Skin epidermis (tissue), 12 donors: ENCODE measurements around the gene KNOP1.

Source experiments
- H3K27ac ChIP-seq, 21 experiments: fragments of 200-600 bp; sonication (generic) in 11 of 21; one replicate each; pipeline ENCODE4 v1.5.0; 2020; ENCODE audit warnings: mild to moderate bottlenecking in 3 of 21, inconsistent platforms in 2 of 21, moderate library complexity in 2 of 21
- H3K4me3 ChIP-seq, 7 experiments: fragments of 200-600 bp; sonication (generic) in 2 of 7; one replicate each; pipeline ENCODE4 v1.5.0; 2020; ENCODE audit warnings: inconsistent platforms in 2 of 7, mild to moderate bottlenecking in 2 of 7, moderate library complexity in 1 of 7

KNOP1 gene

DNA sequence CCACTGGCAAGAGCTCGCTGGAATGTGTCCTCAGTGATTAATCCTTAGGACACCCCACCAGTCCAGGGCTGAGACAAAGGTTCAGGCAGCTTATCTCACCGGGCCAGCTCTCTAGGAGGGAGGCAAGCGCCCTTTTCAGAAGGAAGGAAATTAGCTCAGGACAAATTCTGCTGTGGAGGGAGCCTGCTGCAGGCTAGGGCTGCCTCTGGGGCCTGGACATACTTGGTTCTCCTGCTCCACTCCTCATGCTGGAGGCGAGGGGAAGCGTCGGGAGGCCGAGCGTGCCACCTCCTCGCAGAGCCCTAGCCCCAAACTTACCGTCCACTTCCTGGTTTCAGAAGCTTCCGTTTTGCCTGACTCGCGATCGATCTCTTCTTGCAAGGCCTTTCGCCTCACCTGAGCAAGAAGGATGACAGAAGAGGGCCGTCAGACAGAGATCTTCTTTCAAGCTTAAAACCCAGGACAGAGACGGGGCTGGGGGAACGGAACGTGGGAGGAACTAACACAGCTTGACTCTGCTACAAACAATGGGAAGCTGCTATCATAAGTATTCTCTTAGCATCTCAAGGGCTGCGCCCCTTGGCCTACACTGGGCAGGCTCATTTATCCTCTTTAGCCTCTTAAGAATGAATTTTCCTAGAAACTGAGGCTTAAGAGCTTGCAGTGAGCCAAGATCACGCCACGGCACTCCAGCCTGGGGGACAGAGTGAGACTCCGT lies 7.7 kb downstream of the KNOP1 start:
- no peak overlapping the region for H3K4me3 ChIP-seq
- H3K27ac ChIP-seq: peak overlapping the region in 1 of 21 experiments; percentile 28

GRCh38 chr16:19709381-19710136 lies 8.5 kb downstream of the KNOP1 start:
- H3K27ac ChIP-seq: peak overlapping the region in 3 of 21 experiments; percentile 19 to 60 (median 24)
- no peak overlapping the region for H3K4me3 ChIP-seq

GRCh38 chr16:19708296-19709205 lies 9.5 kb downstream of the KNOP1 start:
- peak overlapping the region in 7 of 21 experiments; percentile 19 to 60 (median 42) for H3K27ac ChIP-seq
- no peak overlapping the region for H3K4me3 ChIP-seq

DNA sequence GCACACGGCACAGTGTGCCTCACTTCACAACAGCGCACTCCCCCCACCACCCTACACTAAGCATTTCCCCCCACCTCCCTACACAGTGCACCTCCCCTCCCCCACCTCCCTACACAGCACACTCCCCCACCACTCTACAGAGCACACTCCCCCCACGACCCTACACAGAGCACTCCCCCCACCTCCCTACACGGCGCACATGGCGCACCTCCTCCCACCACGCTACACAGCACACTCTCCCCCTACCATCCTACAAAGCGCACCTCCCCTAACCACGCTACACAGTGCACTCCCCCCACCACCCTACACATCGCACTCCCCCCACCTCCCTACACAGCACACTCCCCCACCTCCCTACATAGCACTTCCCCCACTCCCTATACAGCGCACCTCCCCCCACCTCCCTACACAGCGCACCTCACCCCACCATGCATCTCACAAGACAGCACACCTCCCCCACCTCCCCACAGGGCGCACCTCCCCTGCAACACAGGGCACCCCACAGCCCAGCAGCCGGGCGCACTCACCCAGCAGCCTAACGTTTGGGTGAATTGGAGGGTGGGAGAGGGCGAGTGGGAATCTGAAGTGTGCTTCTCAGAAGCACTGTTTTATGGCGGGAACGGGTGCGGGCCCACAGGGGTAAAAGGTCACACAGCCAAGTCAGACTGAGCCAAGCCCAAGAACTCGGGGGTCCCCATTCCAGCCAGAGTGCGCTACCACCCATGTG lies 10.3 kb downstream of the KNOP1 start:
- peak overlapping the region in 3 of 21 experiments; percentile 23 to 60 (median 52) for H3K27ac ChIP-seq
- H3K4me3 ChIP-seq: no peak overlapping the region

DNA sequence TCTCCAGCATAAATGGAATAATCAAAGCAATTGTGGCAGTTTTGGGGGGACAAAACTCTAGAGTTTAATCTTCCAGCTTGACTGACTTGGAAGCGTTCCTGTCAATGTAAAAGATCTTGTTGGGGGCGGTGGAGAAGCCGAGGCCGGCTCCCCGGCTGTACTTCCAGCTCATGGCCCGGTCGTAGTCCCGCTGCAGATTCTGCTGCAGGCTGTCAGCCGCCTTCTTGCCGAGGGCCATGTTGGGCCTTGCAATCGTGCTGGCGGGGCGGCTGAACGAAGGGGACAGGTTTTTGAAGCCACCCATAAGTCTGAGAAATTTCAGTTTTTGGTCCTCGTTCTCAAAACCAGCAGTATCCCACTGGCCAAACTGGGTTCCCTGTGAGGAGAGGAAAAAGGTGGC lies 11.2 kb downstream of the KNOP1 start:
- no peak overlapping the region for H3K27ac ChIP-seq

DNA sequence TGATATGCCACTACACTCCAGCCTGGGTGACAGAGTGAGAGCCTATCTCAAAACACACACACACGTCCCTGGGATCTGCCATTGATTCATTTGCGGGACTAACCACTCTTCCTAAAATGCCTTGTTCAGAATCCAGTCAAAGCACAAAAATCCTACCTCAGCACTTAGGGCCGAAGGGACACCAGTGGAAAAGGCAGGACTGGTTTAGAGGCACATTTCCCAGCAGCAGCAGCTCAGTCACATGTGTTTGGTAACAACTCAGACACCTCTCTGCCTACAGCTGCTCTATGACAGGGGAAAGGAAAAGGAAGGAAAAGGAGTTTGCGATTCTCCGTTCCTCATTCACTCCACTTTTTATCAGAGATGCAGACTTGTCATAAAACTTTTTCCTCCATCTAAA lies 12.2 kb downstream of the KNOP1 start:
- H3K27ac ChIP-seq: peak overlapping the region in 7 of 21 experiments; percentile 28 to 80 (median 45)
- no peak overlapping the region for H3K4me3 ChIP-seq

More for the DNA sequence above, 11.2 kb downstream of the KNOP1 start:
- no peak overlapping the region for H3K4me3 ChIP-seq

- no peak overlapping the region for H3K4me3 ChIP-seq
- peak overlapping the region in 14 of 21 experiments; percentile 1 to 83 (median 52) for H3K27ac ChIP-seq
Measured at GRCh38 chr16:19705146-19705501, 12.9 kb downstream of the KNOP1 start.

GRCh38 chr16:19704321-19705145 lies 13.5 kb downstream of the KNOP1 start:
- Histone ChIP-seq H3K4me3 (no peak overlapping the region), H3K27ac (peak overlapping the region in 18 of 21 experiments; percentile 6 to 83 (median 52))

- H3K27ac ChIP-seq: peak overlapping the region in 15 of 21 experiments; percentile 6 to 83 (median 49)
Measured at GRCh38 chr16:19703172-19703889, 14.7 kb downstream of the KNOP1 start.

GRCh38 chr16:19701091-19701490 lies 16.9 kb downstream of the KNOP1 start:
- Histone ChIP-seq H3K27ac (peak overlapping the region in 9 of 21 experiments; percentile 14 to 83 (median 49)), H3K4me3 (no peak overlapping the region)

More at GRCh38 chr16:19703172-19703889, 14.7 kb downstream of the KNOP1 start:
- H3K4me3 ChIP-seq: no peak overlapping the region

DNA sequence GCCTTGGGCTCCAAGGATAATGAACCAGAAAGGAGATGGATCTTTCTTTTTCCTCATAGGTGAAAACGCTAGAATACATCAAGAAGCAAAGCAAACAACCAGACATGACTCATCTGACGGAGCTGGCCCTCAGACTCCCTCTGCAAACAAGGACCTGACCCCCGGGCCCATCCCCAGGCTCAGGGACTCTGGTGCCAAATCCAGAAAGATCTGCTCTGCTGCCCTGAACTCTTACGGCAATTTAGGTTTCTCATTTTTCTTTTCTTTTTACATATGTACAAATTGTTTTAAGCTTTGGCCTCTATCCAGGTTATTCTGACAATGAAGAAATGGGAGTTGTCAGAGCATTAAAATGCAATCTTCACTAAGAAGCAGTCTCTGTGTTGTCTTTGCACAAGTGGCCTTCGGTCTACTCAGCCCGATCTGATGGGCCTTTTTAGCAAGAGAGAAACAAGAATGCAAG lies 17.7 kb downstream of the KNOP1 start:
- H3K27ac ChIP-seq: peak overlapping the region in 11 of 21 experiments; percentile 16 to 84 (median 49)
- H3K4me3 ChIP-seq: no peak overlapping the region

DNA sequence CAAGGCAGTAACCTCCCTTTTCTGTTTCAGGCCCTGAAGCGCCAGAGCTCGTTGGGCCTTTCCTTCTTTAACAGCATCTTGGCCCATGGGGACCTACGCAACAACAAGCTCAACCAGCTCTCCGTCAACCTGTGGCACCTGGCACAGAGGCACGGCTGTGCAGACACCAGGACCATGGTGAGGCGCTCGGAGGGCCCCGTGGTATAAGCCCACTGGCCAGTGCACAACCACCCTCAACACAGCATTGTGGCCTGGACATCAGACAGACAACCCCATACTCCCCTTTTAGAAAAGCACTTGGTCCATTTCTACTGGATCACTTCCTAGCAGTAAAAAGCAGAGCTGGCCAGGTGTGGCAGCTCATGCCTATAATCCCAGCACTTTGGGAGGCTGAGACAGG lies 18.6 kb downstream of the KNOP1 start:
- peak overlapping the region in 12 of 21 experiments; percentile 2 to 84 (median 40) for H3K27ac ChIP-seq
- H3K4me3 ChIP-seq: no peak overlapping the region

- peak overlapping the region in 12 of 21 experiments; percentile 3 to 84 (median 47) for H3K27ac ChIP-seq
- H3K4me3 ChIP-seq: no peak overlapping the region
Measured at GRCh38 chr16:19698480-19699465, 19.3 kb downstream of the KNOP1 start.

DNA sequence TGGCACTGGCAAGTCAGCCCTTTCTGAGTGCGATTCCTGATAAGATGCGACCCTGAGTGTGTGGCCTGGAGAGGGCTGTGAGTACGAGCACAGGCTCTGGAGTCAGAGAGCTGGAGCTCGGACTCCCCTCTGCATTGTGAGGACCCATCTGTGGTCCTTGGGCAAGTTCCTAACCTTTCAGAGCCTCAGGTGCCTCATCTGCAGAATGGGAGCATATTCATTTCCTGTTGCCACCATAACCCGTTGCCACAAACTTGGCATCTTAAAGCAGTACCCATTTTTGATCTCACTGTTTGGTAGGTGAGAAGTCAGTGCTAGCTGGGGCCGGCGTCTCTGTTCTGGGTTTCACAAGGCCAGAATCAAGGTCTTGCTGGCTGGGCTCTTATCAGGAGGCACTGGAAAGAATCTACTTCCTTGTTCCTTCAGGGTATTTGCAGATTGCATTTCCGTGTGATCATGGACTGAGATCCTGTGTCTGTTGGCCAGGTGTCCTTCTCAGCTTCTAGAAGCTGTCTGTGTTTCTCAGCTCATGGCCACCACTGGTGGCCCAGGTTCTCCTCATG lies 20.2 kb downstream of the KNOP1 start:
- Histone ChIP-seq H3K4me3 (no peak overlapping the region), H3K27ac (peak overlapping the region in 13 of 21 experiments; percentile 3 to 84 (median 65))

DNA sequence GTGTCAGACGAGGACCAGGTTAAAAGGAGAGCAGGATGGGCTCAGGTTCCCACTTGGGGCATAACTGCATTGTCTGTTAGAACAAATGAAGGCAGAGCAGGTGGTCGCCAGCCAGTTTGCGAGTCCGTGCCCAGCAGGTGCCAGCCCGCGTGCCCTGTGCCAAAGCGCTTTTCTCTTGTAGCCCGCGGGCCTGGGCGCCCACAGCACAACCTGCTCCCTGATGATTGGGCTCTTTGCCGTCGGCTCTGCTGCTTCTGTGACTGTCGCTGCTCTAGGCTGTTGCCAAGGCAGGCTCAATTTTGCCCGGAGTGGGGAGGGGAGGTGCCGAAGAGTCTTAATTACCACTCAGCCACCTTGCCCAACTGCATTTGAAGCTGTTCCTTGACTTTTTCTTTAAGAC lies 21.1 kb downstream of the KNOP1 start:
- Histone ChIP-seq H3K4me3 (no peak overlapping the region), H3K27ac (peak overlapping the region in 18 of 21 experiments; percentile 31 to 84 (median 72))

DNA sequence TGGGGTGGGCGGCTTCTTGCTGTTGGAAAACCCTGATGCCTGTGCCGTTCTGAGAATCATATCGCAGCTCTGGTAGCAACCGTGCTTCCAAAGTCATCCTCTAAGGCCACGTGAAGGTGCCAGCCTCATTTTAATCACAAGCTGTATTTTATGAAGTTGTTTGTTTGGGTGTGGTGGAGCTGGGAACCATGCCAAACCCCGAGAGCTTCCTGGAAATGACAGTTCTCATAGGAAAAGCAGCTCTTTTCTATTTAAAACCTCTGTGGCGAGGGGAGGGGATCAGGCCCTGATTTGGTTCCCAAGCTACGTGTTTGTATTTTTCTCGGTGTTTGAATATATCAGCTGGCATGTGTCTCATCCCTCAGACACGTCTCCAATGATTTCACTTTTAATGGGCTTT lies 21.7 kb downstream of the KNOP1 start:
- Histone ChIP-seq H3K4me3 (no peak overlapping the region), H3K27ac (peak overlapping the region in 20 of 21 experiments; percentile 28 to 84 (median 72))
